GM06990 (cell line): ENCODE data around the gene DNMT1.
A peak's percentile ranks its signal among the peaks of the same experiment; 100 is the strongest.
"Not testable (repeated sequence)": the region's sequence is repeated elsewhere in the genome, so short reads cannot be mapped to it uniquely, and the experiment has no call there.

Source experiments
- DNase-seq: peaks from one replicate; pipeline ENCODE4 v3.0.0-alpha.2; 2011; ENCODE audit not compliant: insufficient read length; ENCODE audit errors: extremely low read depth
- H3K27me3 ChIP-seq: replicated peaks from 2 replicates; pipeline ENCODE4 v1.6.0; 2011; ENCODE audit warnings: low read length; ENCODE audit not compliant: control insufficient read depth, insufficient read depth
- H3K36me3 ChIP-seq: 2 replicates; pipeline ENCODE4 v1.5.1; 2011; ENCODE audit warnings: low read length; ENCODE audit not compliant: control insufficient read depth, insufficient read depth
- H3K4me3 ChIP-seq: replicated peaks from 2 replicates; pipeline ENCODE4 v1.5.1; 2011; ENCODE audit warnings: low read depth, mild to moderate bottlenecking, control low read depth, low read length
- TF ChIP-seq, protein P1 (sequence below): IDR thresholded peaks from 2 replicates; pipeline ENCODE4 v1.5.1; 2011; ENCODE audit warnings: low read length, control low read depth, mild to moderate bottlenecking, inconsistent platforms; ENCODE audit not compliant: insufficient read depth, poor library complexity, severe bottlenecking

DNMT1 gene

DNA sequence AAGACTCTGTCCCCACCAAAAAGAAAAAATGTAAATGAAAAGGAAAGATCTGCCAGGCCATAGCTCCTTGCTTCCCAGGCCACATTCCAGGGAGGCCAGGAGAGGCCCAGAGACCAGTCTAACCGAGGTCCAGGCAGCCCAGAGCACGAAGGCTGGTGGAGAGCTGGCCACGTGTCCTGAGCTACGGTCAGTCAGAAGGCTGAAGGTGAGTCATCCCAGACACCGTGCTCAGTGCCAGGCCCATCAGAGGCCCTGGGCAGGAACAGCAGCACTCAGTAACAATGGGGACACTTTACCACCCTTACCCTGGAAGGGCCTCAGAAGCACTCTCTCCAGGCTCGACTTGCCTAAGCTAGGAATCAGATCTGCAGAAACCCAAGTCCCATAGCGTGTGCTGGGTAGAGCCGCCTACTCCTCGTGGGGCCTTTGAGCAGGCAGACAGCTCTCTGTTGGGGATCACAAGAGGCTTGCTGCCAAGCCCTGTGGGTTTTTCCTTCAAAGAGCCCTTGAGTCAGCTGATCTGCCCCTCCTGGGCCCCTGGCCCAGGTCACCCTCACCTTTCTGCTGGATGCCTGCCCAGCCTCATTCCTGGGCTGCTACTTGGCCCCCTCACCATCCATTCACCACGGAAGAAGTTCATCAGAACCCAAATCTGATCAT lies 11.6 kb upstream of the DNMT1 start:
- Histone ChIP-seq H3K4me3 (no peak overlapping the region), H3K36me3 (no peaks in the 10 kb centered on the region), H3K27me3 (no peaks in the 10 kb centered on the region)
- TF ChIP-seq, protein P1, sequence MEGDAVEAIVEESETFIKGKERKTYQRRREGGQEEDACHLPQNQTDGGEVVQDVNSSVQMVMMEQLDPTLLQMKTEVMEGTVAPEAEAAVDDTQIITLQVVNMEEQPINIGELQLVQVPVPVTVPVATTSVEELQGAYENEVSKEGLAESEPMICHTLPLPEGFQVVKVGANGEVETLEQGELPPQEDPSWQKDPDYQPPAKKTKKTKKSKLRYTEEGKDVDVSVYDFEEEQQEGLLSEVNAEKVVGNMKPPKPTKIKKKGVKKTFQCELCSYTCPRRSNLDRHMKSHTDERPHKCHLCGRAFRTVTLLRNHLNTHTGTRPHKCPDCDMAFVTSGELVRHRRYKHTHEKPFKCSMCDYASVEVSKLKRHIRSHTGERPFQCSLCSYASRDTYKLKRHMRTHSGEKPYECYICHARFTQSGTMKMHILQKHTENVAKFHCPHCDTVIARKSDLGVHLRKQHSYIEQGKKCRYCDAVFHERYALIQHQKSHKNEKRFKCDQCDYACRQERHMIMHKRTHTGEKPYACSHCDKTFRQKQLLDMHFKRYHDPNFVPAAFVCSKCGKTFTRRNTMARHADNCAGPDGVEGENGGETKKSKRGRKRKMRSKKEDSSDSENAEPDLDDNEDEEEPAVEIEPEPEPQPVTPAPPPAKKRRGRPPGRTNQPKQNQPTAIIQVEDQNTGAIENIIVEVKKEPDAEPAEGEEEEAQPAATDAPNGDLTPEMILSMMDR = no peak
- no peak for DNase-seq

DNA sequence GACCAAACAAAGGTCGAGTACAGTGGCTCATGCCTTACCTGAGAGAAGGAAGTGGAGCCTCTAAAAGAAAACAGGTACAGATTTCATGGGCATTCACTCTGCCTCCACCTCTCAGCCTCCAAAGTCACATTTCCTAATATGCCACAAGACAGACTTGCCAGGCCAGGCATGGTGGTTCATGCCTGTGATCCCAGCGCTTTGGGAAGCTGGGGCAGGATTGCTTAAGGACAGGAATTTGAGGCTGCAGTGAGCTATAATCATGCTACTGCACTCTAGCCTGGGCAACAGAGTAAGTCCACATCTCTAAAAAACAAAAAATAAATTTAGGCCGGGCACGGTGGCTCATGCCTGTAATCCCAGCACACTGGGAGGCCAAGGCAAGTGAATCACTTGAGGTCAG lies 10.9 kb upstream of the DNMT1 start:
- TF ChIP-seq, protein P1 = no peak
- Histone ChIP-seq H3K4me3 (no peak overlapping the region), H3K36me3 (no peaks in the 10 kb centered on the region), H3K27me3 (no peaks in the 10 kb centered on the region)
- no peak for DNase-seq

DNA sequence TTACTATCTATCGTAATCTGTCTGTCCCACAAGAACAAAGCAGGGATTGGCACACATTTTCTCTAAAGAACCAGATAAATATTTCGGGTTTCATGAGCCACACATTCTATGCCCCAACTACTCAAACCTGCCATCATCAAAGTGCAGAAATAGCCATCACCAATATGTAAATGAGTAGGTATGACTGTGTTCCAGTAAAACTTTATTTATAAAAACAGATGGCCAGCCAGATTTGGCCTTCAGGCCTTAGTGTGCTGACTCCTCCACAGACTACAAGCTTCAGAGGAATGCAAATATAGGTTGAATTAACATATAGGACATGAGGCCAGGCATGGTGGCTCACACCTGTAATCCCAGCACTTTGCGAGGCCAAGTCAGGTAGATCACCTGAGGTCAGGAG lies 8.9 kb upstream of the DNMT1 start:
- TF ChIP-seq, protein P1 = no peak
- Histone ChIP-seq H3K27me3 (no peaks in the 10 kb centered on the region), H3K36me3 (no peaks in the 10 kb centered on the region), H3K4me3 (no peak overlapping the region)
- no peak for DNase-seq

DNA sequence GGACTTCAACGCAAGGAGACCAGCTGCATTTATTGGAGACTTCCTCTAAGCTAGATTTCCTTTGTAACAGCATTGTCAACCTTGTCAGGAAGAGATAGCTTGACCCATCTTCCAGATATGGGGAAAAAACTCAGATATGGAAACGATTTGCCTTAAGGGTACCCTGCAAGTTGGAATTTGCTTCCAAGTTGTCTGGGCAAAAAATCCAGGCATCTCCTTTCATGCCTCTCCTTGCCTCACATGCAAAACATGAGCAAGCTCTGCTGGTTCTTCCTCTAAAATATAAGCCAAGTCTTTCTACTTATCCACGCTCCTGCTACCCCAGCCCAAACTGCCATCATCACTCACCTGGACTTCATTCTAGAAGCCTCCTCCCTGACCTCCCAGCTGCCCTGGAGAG lies 6.4 kb upstream of the DNMT1 start:
- Histone ChIP-seq H3K4me3 (no peak overlapping the region), H3K36me3 (no peaks in the 10 kb centered on the region), H3K27me3 (no peaks in the 10 kb centered on the region)
- DNase-seq = no peak
- TF ChIP-seq, protein P1 = no peak

DNA sequence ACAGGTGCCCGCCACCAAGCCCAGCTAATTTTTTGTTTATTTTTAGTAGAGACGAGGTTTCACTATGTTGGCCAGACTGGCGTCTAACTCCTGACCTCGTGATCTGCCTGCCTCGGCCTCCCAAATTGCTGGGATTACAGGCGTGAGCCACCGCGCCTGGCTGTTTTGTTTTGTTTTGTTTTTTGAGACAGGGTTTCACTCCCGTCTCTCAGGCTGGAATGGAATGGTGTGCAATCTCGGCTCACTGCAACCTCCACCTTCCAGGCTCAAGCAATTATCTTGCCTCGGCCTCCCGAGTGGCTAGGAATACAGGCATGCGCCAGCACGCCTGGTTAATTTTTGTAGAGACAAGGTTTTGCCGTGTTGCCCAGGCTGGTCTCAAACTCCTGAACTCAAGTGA lies 5.3 kb upstream of the DNMT1 start:
- not testable (repeated sequence) for DNase-seq, H3K4me3 ChIP-seq, H3K36me3 ChIP-seq, H3K27me3 ChIP-seq

DNA sequence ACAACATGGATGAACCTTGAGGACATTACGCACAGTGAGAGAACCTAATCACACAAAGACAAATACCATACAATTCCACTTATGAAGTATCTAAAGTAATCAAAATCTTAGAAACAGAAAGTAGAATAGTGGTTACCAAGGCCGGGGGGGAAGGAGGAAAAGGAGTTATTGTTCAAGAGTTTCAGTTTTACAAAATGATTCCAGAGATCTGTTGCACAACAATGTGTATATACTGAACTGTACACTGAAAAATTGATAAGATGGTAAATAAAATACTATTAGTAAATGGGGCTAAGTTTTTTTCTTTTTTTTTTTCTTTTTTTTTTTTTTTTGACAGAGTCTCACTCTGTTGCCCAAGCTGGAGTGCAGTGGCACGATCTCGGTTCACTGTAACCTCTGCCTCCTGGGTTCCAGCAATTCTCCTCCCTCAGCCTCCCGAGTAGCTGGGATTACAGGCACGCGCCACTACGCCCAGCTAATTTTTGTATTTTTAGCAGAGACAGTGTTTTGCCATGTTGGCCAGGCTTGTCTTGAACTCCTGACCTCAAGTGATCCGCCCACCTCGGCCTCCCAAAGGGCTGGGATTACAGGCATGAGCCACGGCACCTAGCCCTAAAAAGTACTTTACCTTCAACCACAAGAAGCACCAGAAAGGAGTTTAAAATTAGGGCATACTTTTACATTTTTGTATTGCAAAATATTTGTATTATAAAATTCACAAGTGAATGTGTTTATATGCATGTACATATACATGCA lies 4.3 kb upstream of the DNMT1 start:
- not testable (repeated sequence) for H3K27me3 ChIP-seq, H3K4me3 ChIP-seq, H3K36me3 ChIP-seq
- DNase-seq = peak; percentile 52
